ENCODE measurements around the gene TRIM71.

Gene TRIM71

DNA sequence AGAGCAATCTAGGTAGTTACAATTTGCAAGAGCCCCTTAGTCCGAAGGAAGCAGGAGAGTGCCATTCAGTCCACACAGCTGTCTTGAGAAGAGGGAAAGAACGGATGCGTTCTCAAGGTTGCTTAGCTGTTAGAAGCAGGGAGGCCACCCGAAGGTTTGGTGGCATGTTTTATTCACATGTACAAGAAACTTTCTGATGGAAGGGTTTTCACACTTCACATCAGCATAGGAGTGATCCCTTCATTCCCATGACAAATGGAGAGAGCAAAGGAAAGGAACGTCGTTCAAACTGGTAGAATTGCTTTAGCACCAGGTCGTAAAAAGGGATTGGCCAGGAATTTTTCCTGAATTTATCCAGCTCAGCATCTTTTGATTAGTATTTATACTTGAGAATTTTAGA is 53.5 kb downstream of the TRIM71 start:
- no peak for TF ChIP-seq SPI1 (IDR thresholded peaks at IDR 0.05; ENCODE audit: borderline replicate concordance, low read depth)
- TF ChIP-seq GABPA (IDR thresholded peaks at IDR 0.05; ENCODE audit: low read depth), result no peak
- TF ChIP-seq POLR2AphosphoS5 (IDR thresholded peaks at IDR 0.05; ENCODE audit: low read depth), result no peak
- TF ChIP-seq, protein P1, sequence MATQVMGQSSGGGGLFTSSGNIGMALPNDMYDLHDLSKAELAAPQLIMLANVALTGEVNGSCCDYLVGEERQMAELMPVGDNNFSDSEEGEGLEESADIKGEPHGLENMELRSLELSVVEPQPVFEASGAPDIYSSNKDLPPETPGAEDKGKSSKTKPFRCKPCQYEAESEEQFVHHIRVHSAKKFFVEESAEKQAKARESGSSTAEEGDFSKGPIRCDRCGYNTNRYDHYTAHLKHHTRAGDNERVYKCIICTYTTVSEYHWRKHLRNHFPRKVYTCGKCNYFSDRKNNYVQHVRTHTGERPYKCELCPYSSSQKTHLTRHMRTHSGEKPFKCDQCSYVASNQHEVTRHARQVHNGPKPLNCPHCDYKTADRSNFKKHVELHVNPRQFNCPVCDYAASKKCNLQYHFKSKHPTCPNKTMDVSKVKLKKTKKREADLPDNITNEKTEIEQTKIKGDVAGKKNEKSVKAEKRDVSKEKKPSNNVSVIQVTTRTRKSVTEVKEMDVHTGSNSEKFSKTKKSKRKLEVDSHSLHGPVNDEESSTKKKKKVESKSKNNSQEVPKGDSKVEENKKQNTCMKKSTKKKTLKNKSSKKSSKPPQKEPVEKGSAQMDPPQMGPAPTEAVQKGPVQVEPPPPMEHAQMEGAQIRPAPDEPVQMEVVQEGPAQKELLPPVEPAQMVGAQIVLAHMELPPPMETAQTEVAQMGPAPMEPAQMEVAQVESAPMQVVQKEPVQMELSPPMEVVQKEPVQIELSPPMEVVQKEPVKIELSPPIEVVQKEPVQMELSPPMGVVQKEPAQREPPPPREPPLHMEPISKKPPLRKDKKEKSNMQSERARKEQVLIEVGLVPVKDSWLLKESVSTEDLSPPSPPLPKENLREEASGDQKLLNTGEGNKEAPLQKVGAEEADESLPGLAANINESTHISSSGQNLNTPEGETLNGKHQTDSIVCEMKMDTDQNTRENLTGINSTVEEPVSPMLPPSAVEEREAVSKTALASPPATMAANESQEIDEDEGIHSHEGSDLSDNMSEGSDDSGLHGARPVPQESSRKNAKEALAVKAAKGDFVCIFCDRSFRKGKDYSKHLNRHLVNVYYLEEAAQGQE (IDR thresholded peaks at IDR 0.05; ENCODE audit: insufficient replicate concordance, low read depth), result no peak
- TF ChIP-seq, protein P2, sequence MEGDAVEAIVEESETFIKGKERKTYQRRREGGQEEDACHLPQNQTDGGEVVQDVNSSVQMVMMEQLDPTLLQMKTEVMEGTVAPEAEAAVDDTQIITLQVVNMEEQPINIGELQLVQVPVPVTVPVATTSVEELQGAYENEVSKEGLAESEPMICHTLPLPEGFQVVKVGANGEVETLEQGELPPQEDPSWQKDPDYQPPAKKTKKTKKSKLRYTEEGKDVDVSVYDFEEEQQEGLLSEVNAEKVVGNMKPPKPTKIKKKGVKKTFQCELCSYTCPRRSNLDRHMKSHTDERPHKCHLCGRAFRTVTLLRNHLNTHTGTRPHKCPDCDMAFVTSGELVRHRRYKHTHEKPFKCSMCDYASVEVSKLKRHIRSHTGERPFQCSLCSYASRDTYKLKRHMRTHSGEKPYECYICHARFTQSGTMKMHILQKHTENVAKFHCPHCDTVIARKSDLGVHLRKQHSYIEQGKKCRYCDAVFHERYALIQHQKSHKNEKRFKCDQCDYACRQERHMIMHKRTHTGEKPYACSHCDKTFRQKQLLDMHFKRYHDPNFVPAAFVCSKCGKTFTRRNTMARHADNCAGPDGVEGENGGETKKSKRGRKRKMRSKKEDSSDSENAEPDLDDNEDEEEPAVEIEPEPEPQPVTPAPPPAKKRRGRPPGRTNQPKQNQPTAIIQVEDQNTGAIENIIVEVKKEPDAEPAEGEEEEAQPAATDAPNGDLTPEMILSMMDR (IDR thresholded peaks at IDR 0.05; ENCODE audit: insufficient read depth, low read length), result no peak
- no peak overlapping the region for H3K4me3 ChIP-seq (replicated peaks; ENCODE audit: insufficient read depth, low read length)
- DNase-seq (ENCODE audit: low read depth in 1 of 2, low spot score in 1 of 2), result no peak
- H3K27ac ChIP-seq (replicated peaks), result no peak overlapping the region
- H3K27me3 ChIP-seq (ENCODE audit: insufficient read depth, poor library complexity, severe bottlenecking), result no peaks in the 10 kb centered on the region

DNA sequence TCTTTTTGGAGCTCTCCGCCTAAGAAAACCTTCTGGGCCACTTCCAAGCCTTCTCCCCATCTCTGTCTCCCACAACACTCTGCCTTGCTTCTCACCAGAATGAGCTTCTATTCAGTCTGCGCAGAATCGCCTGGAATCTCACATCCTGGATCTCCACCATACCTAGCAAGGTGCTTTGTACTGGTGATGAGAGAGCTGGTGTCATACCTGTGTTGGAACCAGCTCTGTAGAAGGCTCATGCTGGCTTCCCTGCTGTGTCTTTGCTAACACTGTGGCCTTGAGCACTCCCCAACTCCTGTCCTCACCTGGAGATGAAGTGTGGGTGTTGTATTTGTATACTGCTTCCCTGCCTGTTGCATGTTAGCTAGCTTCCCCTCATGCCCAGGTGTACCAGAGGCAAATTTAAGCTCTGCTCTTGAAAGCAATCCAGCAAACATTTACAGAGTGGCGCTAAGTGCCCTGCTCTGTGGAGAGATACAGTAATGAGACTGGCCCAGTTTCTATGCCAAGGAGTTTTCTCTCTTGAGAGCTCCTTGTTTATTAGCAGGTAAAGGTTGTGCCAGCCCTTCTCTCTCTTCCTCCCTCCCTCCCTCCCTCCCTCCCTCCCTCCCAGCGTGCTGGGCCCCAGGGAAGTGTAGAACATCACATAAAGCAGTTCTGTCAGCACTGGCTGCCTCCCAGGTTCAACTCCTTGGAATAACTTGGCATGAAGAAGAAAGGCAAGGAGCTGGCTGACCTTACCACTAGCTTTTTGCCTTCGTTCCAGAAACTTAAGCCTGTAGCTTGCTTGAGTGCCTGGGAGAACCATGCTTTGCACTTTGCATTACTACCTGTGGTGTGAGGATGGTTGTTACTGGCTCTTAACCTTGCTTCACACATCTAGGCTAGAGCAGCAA is 54.9 kb downstream of the TRIM71 start:
- no peak for TF ChIP-seq SPI1 (IDR thresholded peaks at IDR 0.05; ENCODE audit: borderline replicate concordance, low read depth)
- TF ChIP-seq GABPA (IDR thresholded peaks at IDR 0.05; ENCODE audit: low read depth), result no peak
- TF ChIP-seq, protein P1 (IDR thresholded peaks at IDR 0.05; ENCODE audit: insufficient replicate concordance, low read depth), result no peak
- H3K4me3 ChIP-seq (replicated peaks; ENCODE audit: insufficient read depth, low read length), result no peak overlapping the region
- no peaks in the 10 kb centered on the region for H3K27me3 ChIP-seq (ENCODE audit: insufficient read depth, poor library complexity, severe bottlenecking)
- no peak overlapping the region for H3K27ac ChIP-seq (replicated peaks)
- DNase-seq (ENCODE audit: low read depth in 1 of 2, low spot score in 1 of 2), result no peak

DNA sequence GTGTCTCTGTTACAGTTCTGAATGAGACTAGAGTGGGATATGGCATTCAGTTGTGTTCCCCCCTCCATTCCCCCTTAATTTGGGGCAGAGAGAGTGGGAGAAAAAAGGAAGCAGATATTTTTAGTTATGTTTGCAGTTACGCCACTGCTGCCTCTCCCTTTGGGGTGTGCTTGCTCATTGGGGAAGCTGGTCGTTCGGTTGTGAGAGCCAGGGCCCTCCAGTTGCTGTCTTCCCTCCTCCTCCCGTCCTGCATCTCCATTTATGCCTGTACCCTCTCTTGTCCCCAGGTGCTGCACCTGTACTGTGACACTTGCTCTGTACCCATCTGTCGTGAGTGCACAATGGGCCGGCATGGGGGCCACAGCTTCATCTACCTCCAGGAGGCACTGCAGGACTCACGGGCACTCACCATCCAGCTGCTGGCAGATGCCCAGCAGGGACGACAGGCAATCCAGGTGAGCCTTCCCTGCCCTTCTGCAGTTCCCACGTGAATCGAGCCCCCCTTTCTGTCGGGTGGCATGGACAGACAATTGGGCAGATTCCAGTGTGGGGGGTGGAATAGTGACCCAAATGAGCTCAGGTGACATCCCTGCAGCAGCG is 55.8 kb downstream of the TRIM71 start:
- TF ChIP-seq, protein P2 (IDR thresholded peaks at IDR 0.05; ENCODE audit: insufficient read depth, low read length), result no peak
- no peak for TF ChIP-seq SPI1 (IDR thresholded peaks at IDR 0.05; ENCODE audit: borderline replicate concordance, low read depth)
- TF ChIP-seq, protein P1 (IDR thresholded peaks at IDR 0.05; ENCODE audit: insufficient replicate concordance, low read depth), result no peak
- no peak for TF ChIP-seq POLR2AphosphoS5 (IDR thresholded peaks at IDR 0.05; ENCODE audit: low read depth)
- no peak for TF ChIP-seq GABPA (IDR thresholded peaks at IDR 0.05; ENCODE audit: low read depth)
- H3K4me3 ChIP-seq (replicated peaks; ENCODE audit: insufficient read depth, low read length), result no peak overlapping the region
- H3K27ac ChIP-seq (replicated peaks), result no peak overlapping the region
- peak; percentile 6 to 61 for DNase-seq (ENCODE audit: low read depth in 1 of 2, low spot score in 1 of 2)
- H3K27me3 ChIP-seq (ENCODE audit: insufficient read depth, poor library complexity, severe bottlenecking), result no peaks in the 10 kb centered on the region

Data from HL-60 (cell line).